Stimulated activated CD4-positive, alpha-beta T cell treated with anti-CD3 and anti-CD28 coated beads, Interleukin-2, amount 100 ng/mL, for 48 hours (primary cell): ENCODE data around the gene AK6.
"Not testable (repeated sequence)": the region's sequence is repeated elsewhere in the genome, so short reads cannot be mapped to it uniquely, and the experiment has no call there.

Experiments
- DNase-seq, 2 donors: peaks; one replicate each; pipeline ENCODE4 v3.0.0-alpha.2; 2020

Gene AK6

DNA sequence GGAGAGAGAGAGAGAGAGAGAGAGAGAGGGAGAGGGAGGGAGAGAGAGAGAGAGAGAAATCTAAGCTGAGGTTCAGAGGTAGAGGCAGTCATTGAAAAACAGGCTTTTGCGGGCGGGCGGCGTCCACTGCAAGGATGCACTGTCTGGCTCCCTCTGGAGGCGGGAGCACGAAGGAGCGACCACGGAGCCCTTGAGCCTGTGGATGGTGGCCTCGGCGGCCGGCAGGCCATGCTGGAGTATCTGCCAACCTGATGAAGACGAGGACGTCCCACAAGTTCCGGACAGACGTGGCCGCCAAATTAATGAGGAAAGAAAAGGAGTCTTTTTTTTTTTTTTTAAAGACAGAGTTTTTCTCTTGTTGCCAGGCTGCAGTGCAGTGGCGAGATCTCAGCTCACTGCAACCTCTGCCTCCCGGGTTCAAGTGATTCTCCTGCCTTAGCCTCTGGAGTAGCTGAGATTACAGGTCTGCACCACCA is 34.5 kb downstream of the AK6 start:
- peak; percentile 67 to 73 for DNase-seq

GRCh38 chr5:69333668-69334315 is 35.5 kb downstream of the AK6 start:
- DNase-seq = not testable (repeated sequence)

GRCh38 chr5:69331528-69332445 is 37.5 kb downstream of the AK6 start:
- no peak for DNase-seq

GRCh38 chr5:69329905-69330489 is 39.3 kb downstream of the AK6 start:
- DNase-seq = no peak

GRCh38 chr5:69326365-69326764 is 43.0 kb downstream of the AK6 start:
- DNase-seq = no peak

GRCh38 chr5:69317391-69317790 is 51.9 kb downstream of the AK6 start:
- DNase-seq = no peak

GRCh38 chr5:69315972-69316371 is 53.3 kb downstream of the AK6 start:
- DNase-seq = no peak

- DNase-seq = no peak
These were observed 55.9 kb downstream of the AK6 start for GRCh38 chr5:69313428-69313827.

- DNase-seq = no peak
These were observed 56.7 kb downstream of the AK6 start for GRCh38 chr5:69312459-69313160.

DNA sequence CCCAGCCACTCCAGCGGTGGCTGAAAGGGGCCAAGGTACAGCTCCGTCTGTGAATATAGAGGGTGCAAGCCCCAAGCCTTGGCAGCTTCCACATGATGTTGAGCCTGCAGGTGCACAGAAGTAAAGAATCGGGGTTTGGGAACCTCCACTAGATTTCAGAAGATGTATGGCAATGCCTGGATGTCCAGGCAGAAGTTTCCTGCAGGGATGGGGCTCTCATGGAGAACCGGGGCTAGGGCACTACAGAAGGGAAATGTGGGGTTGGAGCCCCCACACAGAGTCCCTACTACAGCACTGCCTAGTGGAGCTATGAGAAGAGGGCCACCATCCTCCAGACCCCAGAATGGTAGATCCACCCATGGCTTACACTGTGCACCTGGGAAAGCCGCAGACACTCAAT is 59.9 kb downstream of the AK6 start:
- no peak for DNase-seq

DNA sequence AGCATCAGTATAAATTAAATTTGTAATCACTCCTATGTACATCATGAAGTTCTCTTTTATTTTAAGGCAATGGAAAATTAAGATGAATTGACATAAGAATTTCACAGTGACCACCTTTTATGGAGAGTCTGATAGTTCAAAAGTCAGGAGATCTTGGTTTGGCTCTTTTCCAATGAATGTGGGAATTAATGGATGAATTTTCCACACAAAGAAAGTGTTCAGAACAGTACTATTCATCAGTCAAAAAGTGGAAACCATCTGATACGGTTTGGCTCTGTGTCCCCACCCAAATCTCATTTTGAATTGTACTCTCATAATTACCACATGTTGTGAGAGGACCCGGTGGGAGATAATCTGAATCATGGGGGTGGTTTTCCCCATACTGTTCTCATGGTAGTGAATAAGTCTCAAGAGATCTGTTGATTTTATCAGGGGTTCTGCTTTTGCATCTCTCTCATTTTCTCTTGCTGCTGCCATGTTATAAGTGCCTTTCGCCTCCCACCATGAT is 61.2 kb downstream of the AK6 start:
- DNase-seq = no peak

- DNase-seq = no peak
These were observed 63.8 kb downstream of the AK6 start for GRCh38 chr5:69305512-69305911.
